Pulmonary artery endothelial cell (primary cell): ENCODE results near the gene RC3H1. TPM values are rescaled to one million over a fixed set of nuclear protein-coding genes. Genes with fewer than 3 reads are reported as not detected.
A peak's percentile ranks its signal among the peaks of the same experiment; 100 is the strongest.
"Not testable (repeated sequence)": the region's sequence is repeated elsewhere in the genome, so short reads cannot be mapped to it uniquely, and the experiment has no call there.

Experiments used
- DNase-seq: peaks from one replicate; pipeline ENCODE4 v3.0.0-alpha.2; 2011; ENCODE audit warnings: low read depth, low spot score
- total RNA-seq: library from RNA; depleted of rRNA; stranded (reverse); fragments of >200 nt; gene quantifications from 2 replicates; pipeline ENCODE4 v1.2.3, GENCODE V29; 2014

Gene RC3H1
- total RNA-seq, 1 donor from 2014 or later = 15.9 TPM

DNA sequence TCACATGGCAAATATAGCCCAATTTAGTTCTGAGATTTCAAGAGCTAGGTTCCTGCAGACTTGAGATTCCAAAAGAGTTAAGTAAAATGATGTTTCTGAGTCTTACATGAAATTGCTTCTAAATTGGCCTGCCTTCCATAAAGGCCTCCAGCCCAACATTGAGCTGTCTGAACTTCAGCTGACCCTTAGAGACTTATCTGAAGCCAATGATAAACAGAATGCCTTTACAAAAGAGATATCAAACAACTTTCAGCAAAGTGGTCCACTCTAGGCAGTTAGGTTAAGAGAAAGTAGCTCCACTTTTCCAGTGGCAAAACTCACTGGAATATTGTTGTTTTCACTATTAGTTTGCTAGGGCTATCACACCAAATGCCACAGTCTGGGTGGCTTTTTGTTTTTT, 6.3 kb upstream of the RC3H1 start:
- no peak for DNase-seq

DNA sequence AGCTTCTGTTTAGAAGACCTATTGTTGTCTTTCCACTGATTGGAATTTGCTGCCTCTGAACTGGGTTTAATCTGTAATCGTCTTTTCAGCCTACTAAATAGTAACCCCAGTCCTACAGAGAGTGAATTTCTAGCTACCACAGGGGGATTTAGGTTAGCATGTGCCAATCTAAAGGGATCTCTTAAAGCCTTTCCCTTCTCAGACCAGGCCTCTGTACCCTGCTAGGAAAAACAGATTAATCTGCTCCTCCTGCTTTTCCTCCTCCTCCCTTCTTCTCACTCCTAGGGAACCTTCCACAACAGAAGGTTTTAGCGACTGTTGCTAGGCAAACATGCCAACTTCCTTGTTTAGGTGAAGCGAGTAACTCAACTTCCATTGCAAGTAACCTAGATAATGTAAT, 1.3 kb upstream of the RC3H1 start:
- DNase-seq = no peak

DNA sequence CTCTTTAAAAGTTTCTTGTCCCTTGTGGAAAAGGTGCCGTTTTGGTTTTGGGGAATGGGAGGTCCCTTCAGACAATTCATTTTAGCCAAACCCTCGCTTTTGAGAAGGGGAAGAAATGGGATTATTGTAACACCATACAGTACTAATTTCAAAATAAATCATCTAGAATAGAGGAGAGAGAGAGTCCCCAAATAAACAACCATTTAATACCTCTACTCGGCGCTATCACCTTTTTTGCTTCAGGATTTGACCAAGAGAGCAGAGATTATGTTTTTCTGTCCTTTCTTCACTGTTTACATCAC, 770 bp upstream of the RC3H1 start:
- DNase-seq = no peak

DNA sequence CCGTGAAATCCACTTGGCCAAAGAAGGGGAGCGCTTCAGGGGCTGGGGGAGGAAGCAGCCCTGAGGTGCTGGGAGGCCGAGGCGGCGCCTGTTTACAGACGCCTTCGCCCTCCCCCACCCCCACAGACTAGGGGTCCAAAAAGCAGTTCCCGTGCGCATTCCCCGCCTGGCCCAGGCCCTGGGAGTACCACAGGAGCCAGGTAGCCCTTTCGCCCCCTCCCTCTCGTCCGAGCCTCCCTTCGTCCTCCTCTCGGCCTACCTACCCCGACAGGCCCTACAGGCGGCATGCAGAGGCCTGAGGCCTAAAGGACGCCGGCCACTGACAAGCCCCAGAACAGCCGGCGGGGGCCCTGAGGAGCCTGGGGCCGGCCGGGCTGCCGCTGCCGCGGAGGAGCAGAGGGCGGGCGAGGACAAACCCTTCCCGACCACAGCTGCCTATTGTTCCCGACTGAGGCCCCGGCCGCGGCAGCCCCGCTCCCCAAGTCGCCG, 522 bp downstream of the RC3H1 start:
- no peak for DNase-seq

DNA sequence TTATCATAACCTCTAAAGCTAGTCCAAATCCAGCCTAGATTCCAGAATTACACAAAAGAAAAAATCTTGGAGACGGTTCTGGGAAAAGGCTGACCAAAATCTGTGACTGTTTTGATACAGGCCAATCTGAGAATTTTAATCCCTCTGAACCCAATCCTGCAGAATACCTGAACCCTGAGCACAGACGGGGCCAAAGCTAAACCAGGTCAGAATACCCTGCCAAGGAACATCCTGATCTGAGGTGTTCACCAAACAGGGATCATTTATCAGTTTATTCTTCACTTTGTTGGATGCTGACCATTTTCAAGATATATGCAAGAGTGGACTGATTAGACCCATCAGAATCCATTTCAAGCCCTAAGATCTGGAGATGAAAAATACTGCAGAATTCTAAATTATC, 3.6 kb downstream of the RC3H1 start:
- DNase-seq = no peak

DNA sequence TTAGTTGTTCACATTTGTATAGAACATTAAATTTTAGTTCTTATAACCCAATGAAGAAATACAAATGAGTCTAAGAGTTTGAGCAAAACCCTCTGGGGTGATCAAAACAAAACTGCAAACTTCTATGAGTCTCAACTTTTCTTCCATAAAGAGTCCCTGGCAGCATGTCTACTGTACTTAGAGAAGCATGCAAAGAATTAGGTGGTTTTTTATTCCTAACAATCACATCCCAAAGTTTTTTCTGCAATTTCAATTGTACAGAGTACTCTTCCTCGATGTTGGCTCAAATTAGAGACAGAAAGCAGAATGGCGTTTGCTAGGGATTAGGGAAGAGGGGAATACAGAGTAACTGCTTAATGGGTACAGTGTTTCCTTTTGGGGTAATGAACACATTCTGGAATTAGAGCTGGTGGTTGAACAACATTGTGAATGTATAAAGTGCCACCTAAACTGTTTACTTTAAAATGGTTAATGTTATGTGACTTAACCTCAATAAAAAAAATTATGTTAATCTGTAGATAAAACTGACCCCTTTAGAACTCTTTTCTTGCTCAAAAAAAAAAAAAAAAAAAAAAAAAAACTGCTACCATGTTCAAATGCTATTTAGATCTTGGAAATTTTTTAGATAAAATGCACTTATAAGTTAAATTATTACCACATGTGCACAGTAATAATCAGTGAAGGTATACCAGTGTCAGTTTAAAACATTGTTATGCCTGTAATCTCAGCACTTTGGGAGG, 4.8 kb downstream of the RC3H1 start:
- DNase-seq = no peak

DNA sequence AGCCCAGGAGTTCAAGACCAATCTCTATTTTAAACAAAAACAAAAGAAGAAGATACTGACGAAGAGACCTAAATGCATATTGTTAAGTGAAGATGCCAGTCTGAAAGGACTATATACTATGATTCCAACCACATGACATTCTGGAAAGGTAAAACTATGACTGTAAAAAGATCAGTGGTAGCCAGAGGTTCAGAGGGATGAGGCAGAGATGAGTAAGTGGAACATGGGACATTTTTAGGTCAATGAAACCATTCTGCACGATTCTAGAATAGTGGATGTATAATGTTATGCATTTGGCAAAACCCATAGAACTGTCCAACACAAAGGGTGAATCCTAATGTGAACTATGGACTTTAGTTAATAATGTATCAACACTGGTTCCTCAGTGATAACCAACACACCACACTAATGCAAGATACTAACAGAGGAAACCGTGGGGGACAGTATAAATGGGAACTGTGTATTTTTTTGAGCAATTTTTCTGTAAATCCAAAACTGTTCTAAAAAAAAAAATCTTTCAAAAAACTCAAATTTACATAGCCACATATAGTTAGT, 8.2 kb downstream of the RC3H1 start:
- DNase-seq = no peak

DNA sequence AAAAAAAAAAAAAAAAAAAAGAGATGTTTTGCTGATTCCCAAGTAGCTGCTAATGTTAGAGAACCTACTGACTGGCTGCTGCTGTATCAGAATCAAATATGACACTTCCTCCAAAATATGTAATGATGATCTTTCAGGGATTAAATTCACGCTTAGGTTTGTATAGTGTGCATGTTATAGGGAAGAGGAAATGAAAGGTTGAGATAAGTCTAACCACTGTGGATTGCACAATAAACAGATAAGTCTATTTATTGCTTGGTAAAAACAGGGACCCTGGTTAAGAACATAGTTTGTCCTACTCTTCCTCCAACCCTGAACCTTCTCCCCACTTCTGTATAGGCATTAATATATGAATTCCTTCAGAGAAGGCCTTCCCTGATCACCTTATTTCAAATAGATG, 13.2 kb downstream of the RC3H1 start:
- no peak for DNase-seq

DNA sequence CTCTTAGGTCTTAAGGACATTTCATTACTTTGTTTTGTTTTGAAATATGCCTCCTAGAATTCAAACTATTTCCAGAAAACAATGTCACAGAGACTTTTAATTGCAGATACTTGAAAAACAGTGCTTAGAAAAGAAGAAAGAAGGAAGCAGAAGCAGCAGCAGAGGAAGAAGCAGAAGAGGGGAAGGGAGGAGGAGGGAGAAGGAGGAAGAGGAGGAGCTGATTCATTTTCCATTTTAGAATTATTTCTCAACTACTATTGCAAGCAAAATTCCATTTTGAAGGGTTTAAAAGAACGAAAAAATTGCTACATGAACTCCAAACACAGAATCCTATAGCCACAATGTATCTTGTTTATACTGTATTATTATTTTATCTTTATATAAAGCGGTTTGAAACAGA, 13.9 kb downstream of the RC3H1 start:
- no peak for DNase-seq

DNA sequence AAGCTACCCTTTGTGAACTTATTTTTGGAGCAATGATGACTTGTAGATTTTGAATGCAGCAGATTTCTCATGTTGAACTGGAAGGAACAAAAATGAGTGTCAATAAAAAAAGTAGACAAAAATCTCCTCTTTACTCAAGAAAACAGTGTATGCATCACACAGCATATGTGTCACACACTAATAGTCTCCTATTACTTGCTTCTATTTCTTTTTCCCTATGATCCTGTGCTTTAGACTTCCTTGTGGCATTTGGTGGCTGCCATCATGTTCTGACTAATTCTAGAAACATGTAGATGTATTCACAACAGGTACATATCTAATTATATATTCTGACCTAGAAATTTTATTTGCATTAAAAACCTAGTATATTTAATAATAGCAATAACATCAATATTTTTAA, 14.3 kb downstream of the RC3H1 start:
- no peak for DNase-seq

DNA sequence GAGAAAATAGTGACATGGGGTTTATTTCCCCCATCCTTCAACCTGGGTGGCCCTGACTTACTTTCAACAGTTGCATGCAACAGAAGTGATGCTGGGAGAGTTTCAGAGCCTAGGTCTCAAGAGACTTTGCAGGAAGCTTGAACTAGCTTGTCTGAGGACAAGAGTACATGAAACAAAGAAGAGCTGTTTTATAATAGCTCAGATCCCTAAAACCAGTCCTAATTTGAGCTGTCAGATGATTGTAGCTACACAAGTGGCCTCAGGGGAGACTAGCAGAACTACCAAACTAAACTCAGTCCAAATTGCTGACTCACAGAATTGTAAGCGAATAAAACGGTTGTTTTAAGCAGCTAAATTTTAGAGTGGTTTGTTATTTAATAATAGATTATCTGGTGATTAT, 17.1 kb downstream of the RC3H1 start:
- DNase-seq = no peak

DNA sequence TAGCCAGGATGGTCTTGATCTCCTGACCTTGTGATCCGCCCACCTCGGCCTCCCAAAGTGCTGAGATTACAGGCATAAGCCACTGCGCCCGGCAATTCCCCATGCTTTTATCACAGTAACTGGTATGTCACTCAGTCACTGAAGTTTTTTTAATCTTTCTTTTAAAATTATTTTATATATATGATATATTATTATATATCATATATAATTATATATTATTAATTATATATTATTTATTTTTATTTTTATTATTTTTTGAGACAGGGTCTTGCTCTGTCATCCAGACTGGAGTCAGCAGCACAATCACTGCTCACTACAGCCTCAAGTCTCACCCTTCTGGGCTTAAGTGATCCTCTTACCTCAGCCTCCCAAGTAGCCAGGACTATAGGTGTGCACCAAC, 18.3 kb downstream of the RC3H1 start:
- no peak for DNase-seq

DNA sequence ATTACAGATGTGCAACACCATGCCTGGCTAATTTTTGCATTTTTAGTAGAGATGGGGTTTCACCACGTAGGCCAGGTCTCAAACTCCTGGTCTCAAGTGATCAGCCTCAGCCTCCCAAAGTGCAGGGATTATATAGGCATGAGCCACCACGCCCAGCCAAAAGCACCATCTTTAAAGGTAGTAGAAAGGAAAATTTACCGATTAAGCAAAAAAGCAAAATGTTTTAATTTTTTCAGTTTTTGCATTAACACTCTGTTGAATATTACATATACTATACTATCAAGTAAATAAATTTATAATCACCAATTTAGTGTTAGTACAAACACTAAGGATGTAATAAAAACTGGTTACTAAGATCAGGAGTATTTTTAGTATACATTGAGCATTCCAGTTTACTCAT, 20.6 kb downstream of the RC3H1 start:
- DNase-seq = no peak

DNA sequence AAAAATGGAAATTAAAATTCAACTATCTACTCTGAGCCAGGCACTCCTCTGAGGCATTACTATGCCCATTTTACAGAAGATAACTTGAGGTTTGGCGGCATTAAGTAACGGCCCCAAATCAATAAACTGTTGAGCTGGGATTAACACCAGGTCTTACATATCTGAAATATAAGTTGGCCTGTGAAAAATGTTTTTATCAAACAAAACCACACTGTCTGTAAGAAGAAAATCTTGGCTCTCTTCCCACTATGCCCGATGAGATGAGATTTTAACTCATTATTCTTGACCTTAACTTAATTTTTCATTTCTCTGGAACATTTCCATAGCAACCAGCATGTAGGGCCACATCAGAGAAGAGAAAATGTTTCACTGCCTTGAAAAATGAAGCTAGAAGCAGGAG, 21.8 kb downstream of the RC3H1 start:
- DNase-seq = no peak

DNA sequence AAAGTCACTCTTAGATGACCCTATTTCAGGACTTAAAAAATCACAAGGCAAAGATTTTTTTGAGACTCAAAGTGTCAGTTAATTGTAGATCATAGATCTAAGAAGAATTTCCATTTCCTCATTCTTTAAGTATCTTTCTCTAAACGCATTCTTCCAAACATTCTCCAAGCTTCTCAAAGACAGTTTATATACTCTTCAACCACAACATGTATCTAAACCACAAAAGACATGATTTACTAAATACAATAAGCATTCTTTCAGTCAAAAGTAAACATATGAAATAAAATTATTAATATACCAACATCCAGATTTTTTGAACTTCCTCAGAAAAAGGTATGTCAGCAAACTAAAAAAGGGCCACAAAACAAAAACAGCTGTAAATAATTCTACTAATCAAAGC, 24.4 kb downstream of the RC3H1 start:
- no peak for DNase-seq

DNA sequence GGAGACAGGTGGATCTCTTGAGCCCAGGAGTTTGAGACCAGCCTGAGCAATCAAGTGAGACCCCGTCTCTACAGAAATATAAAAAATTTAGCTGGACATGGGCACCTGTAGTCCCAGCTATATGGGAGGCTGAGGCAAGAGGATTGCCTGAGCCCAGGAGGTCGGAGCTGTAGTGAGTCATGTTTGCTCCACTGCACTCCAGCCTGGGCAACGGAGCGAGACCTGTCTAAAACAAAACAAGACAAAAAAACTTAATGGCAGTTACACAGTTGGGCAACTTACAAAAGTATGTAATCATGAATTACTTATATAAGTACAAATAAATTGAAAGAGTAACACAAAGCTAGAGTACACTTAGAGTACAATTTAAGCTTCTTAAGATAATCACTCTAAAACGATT, 25.2 kb downstream of the RC3H1 start:
- no peak for DNase-seq

DNA sequence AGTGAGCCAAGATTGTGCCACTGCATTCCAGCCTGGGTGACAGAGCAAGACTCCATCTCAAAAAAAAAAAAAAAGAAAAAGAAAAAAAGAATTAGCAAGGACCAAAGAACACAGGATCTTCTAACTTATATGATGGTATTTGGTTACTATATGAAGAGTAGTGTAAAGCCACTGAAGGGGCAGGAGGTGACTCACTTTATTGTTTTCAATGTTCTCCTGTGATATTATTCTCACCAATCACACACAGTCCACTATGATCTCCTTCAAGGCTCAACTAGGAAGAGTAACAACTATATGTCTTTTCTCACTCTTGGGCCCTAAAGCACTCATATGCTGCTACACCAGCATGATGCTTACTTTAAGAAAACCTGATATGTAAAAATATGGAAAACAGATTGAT, 26.7 kb downstream of the RC3H1 start:
- no peak for DNase-seq

DNA sequence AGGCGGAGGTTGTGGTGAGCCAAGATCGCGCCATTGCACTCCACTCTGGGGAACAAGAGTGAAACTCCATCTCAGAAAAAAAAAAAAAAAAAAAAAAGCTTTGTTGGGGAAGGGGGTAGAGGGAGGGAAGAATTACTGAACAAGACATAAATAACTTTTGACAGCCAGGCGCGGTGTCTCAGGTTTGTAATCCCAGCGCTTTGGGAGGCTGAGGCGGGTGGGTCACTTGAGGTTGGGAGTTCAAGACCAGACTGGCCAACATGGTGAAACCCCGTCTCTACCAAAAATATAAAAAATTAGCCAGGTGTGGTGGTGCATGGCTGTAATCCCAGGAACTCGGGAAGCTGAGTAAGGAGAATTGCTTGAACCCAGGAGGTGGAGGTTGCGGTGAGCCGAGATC, 28.2 kb downstream of the RC3H1 start:
- not testable (repeated sequence) for DNase-seq

DNA sequence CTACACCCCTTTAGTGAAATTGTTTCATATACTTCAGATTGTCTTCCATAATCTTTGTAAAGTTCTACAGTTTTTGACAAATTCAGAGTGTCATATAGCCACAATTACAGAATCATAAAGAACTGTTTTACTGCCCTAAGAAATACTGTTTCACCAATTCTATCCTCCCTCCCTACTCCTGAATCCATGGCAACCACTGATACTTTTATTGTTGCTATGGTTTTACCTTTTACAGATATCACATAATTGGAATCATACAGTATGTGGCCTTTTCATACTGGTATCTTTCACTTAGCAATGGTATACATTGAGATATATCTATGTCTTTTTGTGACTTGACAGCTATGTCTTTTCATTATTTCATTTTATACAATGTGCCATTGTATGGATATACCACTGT, 34.1 kb downstream of the RC3H1 start:
- DNase-seq = no peak

DNA sequence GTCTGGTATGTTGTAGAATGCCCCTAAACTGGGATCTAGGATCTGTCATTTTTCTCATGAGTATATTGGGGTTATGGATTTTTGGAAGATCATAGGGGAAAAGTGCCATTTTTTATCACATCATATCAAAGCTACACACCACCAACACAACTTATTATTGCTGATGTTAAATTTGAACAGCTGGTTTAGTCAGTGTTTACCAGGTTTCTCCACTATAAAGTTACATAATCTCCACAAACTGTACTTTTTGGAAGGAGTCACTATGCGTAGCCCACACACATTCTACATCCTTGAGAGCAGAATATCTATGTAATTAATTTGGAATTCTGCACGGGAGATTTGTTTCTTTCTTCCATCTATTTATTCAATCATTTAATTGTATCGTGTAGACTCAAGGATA, 35.2 kb downstream of the RC3H1 start:
- DNase-seq = no peak

DNA sequence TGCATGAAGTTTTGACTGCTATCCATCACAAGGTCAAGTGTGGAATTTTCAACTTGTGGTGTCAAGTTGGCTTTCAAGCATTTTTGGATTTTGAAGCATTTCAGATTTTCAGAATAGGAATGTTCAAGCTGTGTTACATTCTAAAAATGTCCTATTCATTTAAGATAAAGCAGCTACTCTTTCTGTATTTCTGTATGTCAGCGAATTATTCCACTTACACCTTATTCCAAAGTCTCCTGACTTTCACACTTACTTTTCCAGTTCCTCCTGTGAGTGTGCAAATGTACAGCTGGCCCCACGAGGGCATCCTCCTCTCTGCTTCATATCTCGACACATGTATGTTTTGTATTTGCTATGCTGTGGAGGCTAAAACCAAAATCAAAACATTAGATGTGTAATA, 51.9 kb downstream of the RC3H1 start:
- no peak for DNase-seq

DNA sequence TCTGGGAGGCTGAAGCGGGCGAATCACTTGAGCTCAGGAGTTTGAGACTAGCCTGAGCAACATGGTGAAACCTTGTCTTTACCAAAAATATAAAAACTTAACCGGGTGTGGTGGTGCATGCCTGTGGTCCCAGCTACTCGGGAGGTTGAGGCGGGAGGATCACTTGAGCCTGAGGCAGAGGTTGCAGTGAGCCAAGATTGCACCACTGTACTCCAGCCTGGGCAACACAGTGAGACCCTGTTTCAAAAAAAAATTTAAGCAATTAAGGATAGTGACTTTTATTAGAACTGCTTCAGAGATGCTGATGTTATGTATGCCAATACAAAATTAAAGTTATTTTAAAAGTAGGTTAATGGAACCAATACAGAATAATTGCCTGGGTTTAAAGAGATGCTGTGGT, 56.3 kb downstream of the RC3H1 start:
- not testable (repeated sequence) for DNase-seq

DNA sequence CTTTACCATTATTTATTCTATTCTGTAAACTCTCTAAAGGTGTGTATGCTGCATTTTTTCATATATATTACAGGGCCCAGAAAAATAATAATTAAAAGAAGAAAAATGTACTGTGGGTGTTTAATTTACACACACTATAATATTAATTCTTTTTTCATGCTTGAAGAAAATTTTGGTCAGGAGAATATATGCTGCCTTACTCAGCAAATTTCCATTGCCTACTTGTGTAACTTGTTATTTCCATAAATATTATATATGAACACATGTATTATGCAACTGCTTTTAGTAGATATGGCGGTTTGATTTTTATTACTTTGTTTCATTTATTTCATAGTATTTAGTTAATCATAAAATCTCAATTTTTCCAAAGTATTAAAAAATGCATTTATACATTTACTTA, 58.7 kb downstream of the RC3H1 start:
- no peak for DNase-seq

DNA sequence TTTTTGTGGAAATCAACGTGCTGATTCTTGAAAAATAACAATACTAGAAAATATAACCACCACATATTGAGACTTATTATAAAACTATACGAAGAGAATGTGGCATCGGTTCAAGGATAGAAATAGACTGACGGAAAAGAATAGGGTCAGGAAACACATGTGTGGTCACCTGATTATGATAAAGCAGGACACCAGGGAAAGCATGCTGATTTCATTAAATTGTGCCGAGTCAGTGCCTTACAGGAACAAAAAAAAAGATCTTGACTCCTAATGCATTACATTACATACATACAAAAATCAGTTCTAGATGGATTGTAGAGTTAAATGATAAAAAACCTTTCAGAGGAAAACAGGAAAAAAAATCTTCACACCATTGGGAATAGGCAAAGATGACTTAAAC, 61.5 kb downstream of the RC3H1 start:
- peak; percentile 27 for DNase-seq
